Neural cell (in vitro differentiated cells): ENCODE measurements around the gene METTL8. TPM values are rescaled to one million over a fixed set of nuclear protein-coding genes. Genes with fewer than 3 reads are reported as not detected.

Experiments
- H2AFZ ChIP-seq: fragments of 200-600, 300-800 bp; sonication (generic), shearing (Covaris generic); 2 replicates; pipeline ENCODE4 v1.6.0; 2014; ENCODE audit warnings: low read depth, mild to moderate bottlenecking, antibody characterized with exemption, low read length, moderate library complexity
- H3F3A ChIP-seq: fragments of 200-600 bp; shearing (Covaris generic); 2 replicates; pipeline ENCODE4 v1.6.1; 2016; ENCODE audit warnings: mild to moderate bottlenecking, moderate library complexity, mixed read lengths, antibody characterized with exemption, low read length; ENCODE audit not compliant: insufficient read depth, poor library complexity, severe bottlenecking
- H3K27ac ChIP-seq: fragments of 200-600, 300-800 bp; sonication (generic), shearing (Covaris generic); 2 replicates; pipeline ENCODE4 v1.5.1; 2014; ENCODE audit warnings: mild to moderate bottlenecking, low read length, moderate library complexity
- H3K27me3 ChIP-seq: fragments of 300-800, 200-600 bp; sonication (generic), shearing (Covaris generic); 2 replicates; pipeline ENCODE4 v1.6.0; 2014; ENCODE audit warnings: mild to moderate bottlenecking, low read depth, low read length, moderate library complexity; ENCODE audit not compliant: insufficient read depth
- H3K36me3 ChIP-seq: fragments of 300-800, 200-600 bp; sonication (generic), shearing (Covaris generic); 2 replicates; pipeline ENCODE4 v1.5.1; 2014; ENCODE audit warnings: mild to moderate bottlenecking, antibody characterized with exemption, low read length, moderate library complexity; ENCODE audit not compliant: insufficient read depth
- H3K4me2 ChIP-seq: fragments of 300-800, 200-600 bp; sonication (generic), shearing (Covaris generic); 2 replicates; pipeline ENCODE4 v1.6.0; 2014; ENCODE audit warnings: mild to moderate bottlenecking, low read length
- H3K4me3 ChIP-seq: fragments of 300-800, 200-600 bp; sonication (generic), shearing (Covaris generic); 2 replicates; pipeline ENCODE4 v1.5.1; 2014; ENCODE audit warnings: mild to moderate bottlenecking, low read length, moderate library complexity
- H3K79me2 ChIP-seq: fragments of 200-600 bp; shearing (Covaris generic); replicated peaks from 2 replicates; pipeline ENCODE4 v1.6.0; 2014; ENCODE audit warnings: mild to moderate bottlenecking, low read length, moderate library complexity; ENCODE audit not compliant: insufficient read depth
- H3K9ac ChIP-seq: fragments of 300-800, 200-600 bp; sonication (generic), shearing (Covaris generic); 2 replicates; pipeline ENCODE4 v1.6.1; 2016; ENCODE audit warnings: mild to moderate bottlenecking, low read length, mixed read lengths
- H3K9me2 ChIP-seq: fragments of 200-600 bp; shearing (Covaris generic); 2 replicates; pipeline ENCODE4 v1.6.1; 2016; ENCODE audit warnings: mild to moderate bottlenecking, low read length, mixed read lengths; ENCODE audit not compliant: insufficient read depth
- H3K9me3 ChIP-seq: fragments of 200-600, 300-800 bp; sonication (generic), shearing (Covaris generic); 2 replicates; pipeline ENCODE4 v1.6.1; 2016; ENCODE audit warnings: mild to moderate bottlenecking, mixed run types, low read length, moderate library complexity, mixed read lengths
- H4K20me1 ChIP-seq: fragments of 200-600 bp; shearing (Covaris generic); 2 replicates; pipeline ENCODE4 v1.6.1; 2016; ENCODE audit warnings: mild to moderate bottlenecking, mixed run types; ENCODE audit not compliant: insufficient read depth
- EP300 ChIP-seq: fragments of 450-650 bp; conservative IDR thresholded peaks from 2 replicates; pipeline ENCODE4 v1.6.1; 2014; ENCODE audit warnings: antibody characterized with exemption, mild to moderate bottlenecking, moderate library complexity; ENCODE audit not compliant: poor library complexity, severe bottlenecking
- EZH2 ChIP-seq: fragments of 200-600, 300-800 bp; shearing (Covaris generic), sonication (generic); IDR thresholded peaks from 2 replicates; pipeline ENCODE4 v1.6.1; 2014; ENCODE audit warnings: antibody characterized with exemption, low read length, borderline replicate concordance, mild to moderate bottlenecking; ENCODE audit not compliant: insufficient read depth, poor library complexity, severe bottlenecking
- MXI1 ChIP-seq: fragments of 450-650 bp; conservative IDR thresholded peaks from 2 replicates; pipeline ENCODE4 v1.6.1; 2014; ENCODE audit warnings: antibody characterized with exemption, mild to moderate bottlenecking; ENCODE audit not compliant: poor library complexity, severe bottlenecking
- POLR2AphosphoS5 ChIP-seq: IDR thresholded peaks from 2 replicates; pipeline ENCODE4 v1.6.1; 2012
- RAD21 ChIP-seq: fragments of 450-650 bp; conservative IDR thresholded peaks from 2 replicates; pipeline ENCODE4 v1.6.1; 2014; ENCODE audit warnings: antibody characterized with exemption, mild to moderate bottlenecking, moderate library complexity
- SMC3 ChIP-seq: fragments of 450-650 bp; conservative IDR thresholded peaks from 2 replicates; pipeline ENCODE4 v1.6.1; 2014; ENCODE audit warnings: antibody characterized with exemption, mild to moderate bottlenecking, moderate library complexity; ENCODE audit not compliant: poor library complexity
- TAF1 ChIP-seq: IDR thresholded peaks from 2 replicates; pipeline ENCODE4 v1.6.1; 2012; ENCODE audit warnings: low read depth
- polyA plus RNA-seq: library from polyadenylated mRNA; depleted of rRNA; stranded (reverse); fragments of >200 nt; gene quantifications from 2 replicates; pipeline ENCODE4 v1.2.3, GENCODE V29; 2014
- TF ChIP-seq, protein P1 (sequence below): fragments of 450-650 bp; IDR thresholded peaks from 2 replicates; pipeline ENCODE4 v1.5.1; 2014; ENCODE audit warnings: antibody characterized with exemption, mild to moderate bottlenecking, moderate library complexity; ENCODE audit not compliant: poor library complexity, severe bottlenecking
- TF ChIP-seq, protein P2 (sequence below): IDR thresholded peaks from 2 replicates; pipeline ENCODE4 v1.6.1; 2012; ENCODE audit warnings: borderline replicate concordance

METTL8 gene
- polyA plus RNA-seq, 1 donor from 2014 or later: 13.7 TPM

DNA sequence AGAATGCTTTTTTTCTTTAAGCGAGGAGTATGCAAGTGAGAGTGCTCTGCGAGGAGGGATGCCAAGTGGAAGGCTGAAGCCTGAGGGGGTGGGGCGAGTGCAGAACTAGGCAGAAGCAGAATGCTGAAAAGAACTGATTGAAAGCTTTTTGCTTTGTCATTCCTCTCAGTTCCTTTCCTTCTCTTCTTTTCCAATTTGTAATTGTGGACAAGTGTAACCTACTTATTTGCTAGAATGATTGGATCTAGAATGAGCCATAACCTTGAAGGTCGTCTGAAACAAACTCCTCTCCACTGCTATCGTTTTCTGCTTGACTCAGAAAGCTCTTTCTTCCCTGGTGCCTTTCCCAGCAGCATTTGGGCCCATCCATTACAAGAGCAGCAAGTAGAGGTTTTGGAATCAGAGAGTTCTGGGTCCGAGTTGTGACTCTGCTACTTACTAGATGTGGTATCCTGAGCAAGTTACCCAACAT, 115.3 kb downstream of the METTL8 start:
- H3K9ac ChIP-seq: no peak overlapping the region
- H3K9me2 ChIP-seq: no peaks in the 10 kb centered on the region
- TF ChIP-seq MXI1 (no peak), TAF1 (no peak), EP300 (no peak), EZH2 (no peak), SMC3 (peak; percentile 28), POLR2AphosphoS5 (peak; percentile 37), RAD21 (peak; percentile 21)
- TF ChIP-seq, protein P1, sequence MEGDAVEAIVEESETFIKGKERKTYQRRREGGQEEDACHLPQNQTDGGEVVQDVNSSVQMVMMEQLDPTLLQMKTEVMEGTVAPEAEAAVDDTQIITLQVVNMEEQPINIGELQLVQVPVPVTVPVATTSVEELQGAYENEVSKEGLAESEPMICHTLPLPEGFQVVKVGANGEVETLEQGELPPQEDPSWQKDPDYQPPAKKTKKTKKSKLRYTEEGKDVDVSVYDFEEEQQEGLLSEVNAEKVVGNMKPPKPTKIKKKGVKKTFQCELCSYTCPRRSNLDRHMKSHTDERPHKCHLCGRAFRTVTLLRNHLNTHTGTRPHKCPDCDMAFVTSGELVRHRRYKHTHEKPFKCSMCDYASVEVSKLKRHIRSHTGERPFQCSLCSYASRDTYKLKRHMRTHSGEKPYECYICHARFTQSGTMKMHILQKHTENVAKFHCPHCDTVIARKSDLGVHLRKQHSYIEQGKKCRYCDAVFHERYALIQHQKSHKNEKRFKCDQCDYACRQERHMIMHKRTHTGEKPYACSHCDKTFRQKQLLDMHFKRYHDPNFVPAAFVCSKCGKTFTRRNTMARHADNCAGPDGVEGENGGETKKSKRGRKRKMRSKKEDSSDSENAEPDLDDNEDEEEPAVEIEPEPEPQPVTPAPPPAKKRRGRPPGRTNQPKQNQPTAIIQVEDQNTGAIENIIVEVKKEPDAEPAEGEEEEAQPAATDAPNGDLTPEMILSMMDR: no peak
- H3K27me3 ChIP-seq: no peaks in the 10 kb centered on the region
- H2AFZ ChIP-seq: peak overlapping the region; percentile 23
- H3K27ac ChIP-seq: peak overlapping the region; percentile 74
- no peaks in the 10 kb centered on the region for H3K36me3 ChIP-seq
- H3K9me3 ChIP-seq: no peaks in the 10 kb centered on the region
- no peaks in the 10 kb centered on the region for H4K20me1 ChIP-seq
- H3K79me2 ChIP-seq: no peaks in the 10 kb centered on the region
- H3K4me3 ChIP-seq: peak overlapping the region; percentile 25
- no peak overlapping the region for H3K4me2 ChIP-seq
- no peaks in the 10 kb centered on the region for H3F3A ChIP-seq

DNA sequence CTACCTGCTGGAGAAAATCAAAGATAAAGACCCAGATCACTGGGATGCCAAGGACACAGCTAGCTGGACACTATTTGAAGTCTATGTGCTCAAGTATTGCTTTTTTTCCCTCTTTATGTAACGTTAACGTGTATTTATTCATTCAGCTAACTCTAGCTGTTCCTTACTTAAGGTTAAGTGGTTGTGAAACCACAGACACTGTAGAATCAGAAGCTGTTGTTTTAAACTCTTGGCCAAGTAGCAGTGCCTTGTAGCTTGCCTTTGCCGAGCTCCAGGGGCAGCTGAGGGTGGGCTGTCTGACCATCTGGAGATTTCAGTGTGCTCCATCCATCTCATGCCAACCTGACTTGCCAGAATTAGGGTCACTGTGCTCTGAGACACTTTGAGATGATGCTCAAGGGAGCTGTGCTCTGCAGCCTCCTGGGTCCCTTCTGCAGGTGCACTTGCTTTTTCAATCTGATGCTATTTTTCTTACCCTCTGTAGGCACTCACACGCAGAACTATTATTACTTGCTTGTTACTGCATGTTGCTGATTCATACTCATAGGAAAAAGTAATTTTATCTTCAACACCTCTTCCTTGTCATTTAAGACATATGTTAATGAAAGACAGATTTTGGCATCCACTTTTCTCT, 116.2 kb downstream of the METTL8 start:
- Histone ChIP-seq H3K9me2 (no peaks in the 10 kb centered on the region), H3F3A (no peaks in the 10 kb centered on the region), H3K9me3 (no peaks in the 10 kb centered on the region), H3K79me2 (no peaks in the 10 kb centered on the region), H3K4me3 (peak overlapping the region; percentile 6), H3K27ac (peak overlapping the region; percentile 74), H3K9ac (no peak overlapping the region), H3K36me3 (no peaks in the 10 kb centered on the region), H2AFZ (no peak overlapping the region), H3K4me2 (no peak overlapping the region), H4K20me1 (no peaks in the 10 kb centered on the region), H3K27me3 (no peaks in the 10 kb centered on the region)
- no peak for TF ChIP-seq TAF1
- TF ChIP-seq POLR2AphosphoS5: no peak
- TF ChIP-seq, protein P1: no peak
- TF ChIP-seq SMC3: no peak
- no peak for TF ChIP-seq EZH2
- TF ChIP-seq MXI1: no peak
- TF ChIP-seq EP300: no peak
- TF ChIP-seq RAD21: no peak
- TF ChIP-seq, protein P2, sequence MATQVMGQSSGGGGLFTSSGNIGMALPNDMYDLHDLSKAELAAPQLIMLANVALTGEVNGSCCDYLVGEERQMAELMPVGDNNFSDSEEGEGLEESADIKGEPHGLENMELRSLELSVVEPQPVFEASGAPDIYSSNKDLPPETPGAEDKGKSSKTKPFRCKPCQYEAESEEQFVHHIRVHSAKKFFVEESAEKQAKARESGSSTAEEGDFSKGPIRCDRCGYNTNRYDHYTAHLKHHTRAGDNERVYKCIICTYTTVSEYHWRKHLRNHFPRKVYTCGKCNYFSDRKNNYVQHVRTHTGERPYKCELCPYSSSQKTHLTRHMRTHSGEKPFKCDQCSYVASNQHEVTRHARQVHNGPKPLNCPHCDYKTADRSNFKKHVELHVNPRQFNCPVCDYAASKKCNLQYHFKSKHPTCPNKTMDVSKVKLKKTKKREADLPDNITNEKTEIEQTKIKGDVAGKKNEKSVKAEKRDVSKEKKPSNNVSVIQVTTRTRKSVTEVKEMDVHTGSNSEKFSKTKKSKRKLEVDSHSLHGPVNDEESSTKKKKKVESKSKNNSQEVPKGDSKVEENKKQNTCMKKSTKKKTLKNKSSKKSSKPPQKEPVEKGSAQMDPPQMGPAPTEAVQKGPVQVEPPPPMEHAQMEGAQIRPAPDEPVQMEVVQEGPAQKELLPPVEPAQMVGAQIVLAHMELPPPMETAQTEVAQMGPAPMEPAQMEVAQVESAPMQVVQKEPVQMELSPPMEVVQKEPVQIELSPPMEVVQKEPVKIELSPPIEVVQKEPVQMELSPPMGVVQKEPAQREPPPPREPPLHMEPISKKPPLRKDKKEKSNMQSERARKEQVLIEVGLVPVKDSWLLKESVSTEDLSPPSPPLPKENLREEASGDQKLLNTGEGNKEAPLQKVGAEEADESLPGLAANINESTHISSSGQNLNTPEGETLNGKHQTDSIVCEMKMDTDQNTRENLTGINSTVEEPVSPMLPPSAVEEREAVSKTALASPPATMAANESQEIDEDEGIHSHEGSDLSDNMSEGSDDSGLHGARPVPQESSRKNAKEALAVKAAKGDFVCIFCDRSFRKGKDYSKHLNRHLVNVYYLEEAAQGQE: no peak
